PC-3 (cell line): ENCODE results near the gene ST7. TPM values are rescaled to one million over a fixed set of nuclear protein-coding genes. Genes with fewer than 3 reads are reported as not detected.

Source experiments
- ATAC-seq: fragments of 200-7000 bp; cut with Tn5 transposase; 2 replicates; pipeline ENCODE4 v1.9.1; 2020; ENCODE audit warnings: mild to moderate bottlenecking, moderate library complexity
- BruUV-seq: library from RNA; stranded (reverse); fragments of 400-500 nt; replicated peaks from 2 replicates; lab custom pipeline; 2021; lab: Mats Ljungman, UMichigan
- CTCF ChIA-PET: fragments of 300-600 bp; sonication (Branson Sonifier 250); formaldehyde crosslinking; loops from one replicate; lab custom pipeline; 2022; ENCODE audit warnings: antibody characterized with exemption; lab: Charles Lee
- POLR2A ChIA-PET: fragments of 300-600 bp; sonication (Branson Sonifier 250); formaldehyde crosslinking; loops from one replicate; lab custom pipeline; 2022; ENCODE audit warnings: antibody characterized with exemption; ENCODE audit not compliant: unreplicated experiment; lab: Charles Lee
- DNase-seq: peaks from one replicate; pipeline ENCODE4 v3.0.0-alpha.2; 2015
- H2AFZ ChIP-seq: fragments of 300-600 bp; sonication (generic); 2 replicates; pipeline ENCODE4 v1.6.0; 2016; ENCODE audit warnings: antibody characterized with exemption, low read length
- H3F3A ChIP-seq: fragments of 300-600 bp; sonication (generic); one replicate; pipeline ENCODE4 v1.6.0; 2017; ENCODE audit warnings: antibody characterized with exemption, low read length, control low read depth, mild to moderate bottlenecking; ENCODE audit not compliant: unreplicated experiment
- H3K27ac ChIP-seq: fragments of 300-600 bp; sonication (generic); 2 replicates; pipeline ENCODE4 v1.5.1; 2016; ENCODE audit warnings: mild to moderate bottlenecking, low read length
- H3K27me3 ChIP-seq: fragments of 300-600 bp; sonication (generic); 2 replicates; pipeline ENCODE4 v1.6.1; 2016; ENCODE audit warnings: low read length, mixed read lengths
- H3K36me3 ChIP-seq: fragments of 300-600 bp; sonication (generic); 2 replicates; pipeline ENCODE4 v1.6.1; 2016; ENCODE audit warnings: low read depth, mixed run types, low read length, mixed read lengths
- H3K4me1 ChIP-seq: fragments of 300-600 bp; sonication (generic); 2 replicates; pipeline ENCODE4 v1.5.1; 2016; ENCODE audit warnings: low read length; ENCODE audit not compliant: insufficient read depth
- H3K4me2 ChIP-seq: fragments of 300-600 bp; sonication (generic); 2 replicates; pipeline ENCODE4 v1.6.0; 2016; ENCODE audit warnings: low read length
- H3K4me3 ChIP-seq: fragments of 300-600 bp; sonication (generic); 2 replicates; pipeline ENCODE4 v1.5.1; 2016; ENCODE audit warnings: mild to moderate bottlenecking, low read length, mixed read lengths
- H3K79me2 ChIP-seq: fragments of 300-600 bp; sonication (generic); 2 replicates; pipeline ENCODE4 v1.6.1; 2017; ENCODE audit warnings: low read length, mixed read lengths
- H3K9ac ChIP-seq: fragments of 300-600 bp; sonication (generic); 2 replicates; pipeline ENCODE4 v1.6.0; 2016; ENCODE audit warnings: mild to moderate bottlenecking, low read length
- H3K9me2 ChIP-seq: fragments of 300-600 bp; sonication (generic); replicated peaks from 2 replicates; pipeline ENCODE4 v1.6.1; 2016; ENCODE audit warnings: mixed run types, low read length, mixed read lengths
- H3K9me3 ChIP-seq: fragments of 300-600 bp; sonication (generic); 2 replicates; pipeline ENCODE4 v1.6.1; 2016; ENCODE audit warnings: low read length, mixed read lengths
- H4K20me1 ChIP-seq: fragments of 300-600 bp; sonication (generic); 2 replicates; pipeline ENCODE4 v1.6.1; 2016; ENCODE audit warnings: low read length, mixed read lengths
- EZH2 ChIP-seq: fragments of 300-600 bp; sonication (generic); IDR thresholded peaks from one replicate; pipeline ENCODE4 v1.6.1; 2017; ENCODE audit warnings: antibody characterized with exemption, mild to moderate bottlenecking, low read length; ENCODE audit not compliant: unreplicated experiment
- EZH2phosphoT487 ChIP-seq: fragments of 300-600 bp; sonication (generic); IDR thresholded peaks from 2 replicates; pipeline ENCODE4 v1.6.1; 2018; ENCODE audit warnings: mild to moderate bottlenecking, antibody characterized with exemption, low read length, borderline replicate concordance
- intact Hi-C: fragments of 100-400 bp; cut with micrococcal nuclease; formaldehyde crosslinking; loops from 2 replicates; pipeline ENCODE4 v1.9.0; 2023
- total RNA-seq: library from RNA; depleted of rRNA; stranded (reverse); fragments of >200 nt; gene quantifications from 2 replicates; pipeline ENCODE4 v1.2.3, GENCODE V29; 2014
- TF ChIP-seq, protein P1 (sequence below): fragments of 300-600 bp; sonication (generic); conservative IDR thresholded peaks from 2 replicates; pipeline ENCODE4 v1.5.1; 2017; ENCODE audit warnings: antibody characterized with exemption, low read depth, mild to moderate bottlenecking, low read length

Gene ST7
- total RNA-seq, 1 experiment from 2014 or later = 19.7 TPM

DNA sequence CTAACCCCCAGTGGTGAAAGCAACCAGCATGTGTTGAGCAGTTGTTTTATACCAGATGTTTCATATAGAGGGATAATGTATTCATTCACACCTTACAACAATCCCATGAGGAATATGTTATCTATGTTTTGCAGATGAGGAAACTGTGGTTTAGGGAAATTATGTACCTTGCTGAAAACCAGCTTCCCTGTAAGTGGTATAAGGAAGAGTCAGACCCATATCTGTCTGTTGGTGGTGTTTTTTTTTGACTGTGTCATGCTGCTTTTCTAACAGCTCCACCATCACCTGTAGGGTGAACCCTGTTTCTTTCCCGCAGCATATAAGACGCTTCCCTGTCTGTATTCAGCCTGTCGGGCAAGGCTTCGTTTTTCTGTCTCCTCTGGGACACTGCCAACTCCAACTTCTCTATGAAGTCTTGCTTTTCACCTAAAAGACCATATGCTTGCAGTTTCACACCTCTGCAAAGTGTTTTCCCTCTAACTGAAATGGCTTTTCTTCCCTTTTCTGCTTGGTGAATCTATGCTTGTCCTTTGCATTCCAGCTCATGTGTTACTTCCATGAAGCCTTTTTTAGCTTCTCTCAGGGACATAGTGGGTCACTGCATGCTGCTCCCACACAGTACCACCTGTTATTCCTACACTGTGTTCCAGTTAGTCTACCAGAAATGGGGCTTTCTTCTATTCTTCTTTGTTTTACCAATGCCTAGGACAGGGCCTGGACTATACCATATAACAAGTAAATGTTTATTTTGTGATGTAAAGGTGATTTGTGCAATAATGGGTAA is 92.8 kb downstream of the ST7 start:
- Histone ChIP-seq H3K4me2 (no peak overlapping the region), H3K36me3 (no peaks in the 10 kb centered on the region), H3K9me3 (no peaks in the 10 kb centered on the region), H3K9ac (no peak overlapping the region), H2AFZ (no peak overlapping the region), H3K9me2 (no peaks in the 10 kb centered on the region), H3K27me3 (no peaks in the 10 kb centered on the region), H3K4me3 (no peak overlapping the region), H3F3A (no peaks in the 10 kb centered on the region), H3K4me1 (no peaks in the 10 kb centered on the region), H3K79me2 (no peaks in the 10 kb centered on the region), H4K20me1 (no peaks in the 10 kb centered on the region), H3K27ac (no peak overlapping the region)
- CTCF ChIA-PET = no interaction called here
- BruUV-seq = no TSS peak
- DNase-seq = no peak
- no peak for ATAC-seq
- TF ChIP-seq, protein P1, sequence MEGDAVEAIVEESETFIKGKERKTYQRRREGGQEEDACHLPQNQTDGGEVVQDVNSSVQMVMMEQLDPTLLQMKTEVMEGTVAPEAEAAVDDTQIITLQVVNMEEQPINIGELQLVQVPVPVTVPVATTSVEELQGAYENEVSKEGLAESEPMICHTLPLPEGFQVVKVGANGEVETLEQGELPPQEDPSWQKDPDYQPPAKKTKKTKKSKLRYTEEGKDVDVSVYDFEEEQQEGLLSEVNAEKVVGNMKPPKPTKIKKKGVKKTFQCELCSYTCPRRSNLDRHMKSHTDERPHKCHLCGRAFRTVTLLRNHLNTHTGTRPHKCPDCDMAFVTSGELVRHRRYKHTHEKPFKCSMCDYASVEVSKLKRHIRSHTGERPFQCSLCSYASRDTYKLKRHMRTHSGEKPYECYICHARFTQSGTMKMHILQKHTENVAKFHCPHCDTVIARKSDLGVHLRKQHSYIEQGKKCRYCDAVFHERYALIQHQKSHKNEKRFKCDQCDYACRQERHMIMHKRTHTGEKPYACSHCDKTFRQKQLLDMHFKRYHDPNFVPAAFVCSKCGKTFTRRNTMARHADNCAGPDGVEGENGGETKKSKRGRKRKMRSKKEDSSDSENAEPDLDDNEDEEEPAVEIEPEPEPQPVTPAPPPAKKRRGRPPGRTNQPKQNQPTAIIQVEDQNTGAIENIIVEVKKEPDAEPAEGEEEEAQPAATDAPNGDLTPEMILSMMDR = no peak
- TF ChIP-seq EZH2phosphoT487 (no peak), EZH2 (no peak)
- POLR2A ChIA-PET = no interaction called here
- intact Hi-C loops = no loop called here

DNA sequence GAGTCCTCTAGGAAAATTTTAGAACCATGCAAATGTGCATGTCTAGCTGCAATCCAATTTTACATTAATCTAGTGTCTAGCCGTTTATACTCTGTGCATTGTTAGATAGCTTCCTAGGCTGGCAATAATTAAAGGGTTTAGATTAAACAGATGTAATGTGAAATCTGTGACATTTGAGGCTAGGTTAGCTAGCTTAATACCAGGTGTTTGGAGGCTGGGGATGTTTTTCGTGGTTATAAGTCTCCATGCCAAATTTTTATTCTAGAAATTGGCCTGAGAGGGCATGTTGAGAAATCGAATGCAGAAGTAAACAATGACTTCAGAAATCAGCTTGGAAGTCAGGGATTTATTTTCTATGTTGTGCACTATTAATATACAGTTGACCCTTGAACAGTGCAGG is 94.2 kb downstream of the ST7 start:
- ChIA-PET POLR2A (no interaction called here), CTCF (no interaction called here)
- no peaks in the 10 kb centered on the region for H3K4me1 ChIP-seq
- intact Hi-C loops = no loop called here
- ATAC-seq (no peak), DNase-seq (no peak)
- H3K79me2 ChIP-seq = no peaks in the 10 kb centered on the region
- no peak overlapping the region for H3K27ac ChIP-seq
- no peak overlapping the region for H2AFZ ChIP-seq
- no peak overlapping the region for H3K9ac ChIP-seq
- H3K4me3 ChIP-seq = no peak overlapping the region
- no peaks in the 10 kb centered on the region for H3K27me3 ChIP-seq
- no peaks in the 10 kb centered on the region for H3K9me3 ChIP-seq
- TF ChIP-seq, protein P1 = no peak
- TF ChIP-seq EZH2phosphoT487 = no peak
- TF ChIP-seq EZH2 = no peak
- H3F3A ChIP-seq = no peaks in the 10 kb centered on the region
- H3K36me3 ChIP-seq = no peaks in the 10 kb centered on the region
- BruUV-seq = no TSS peak
- no peaks in the 10 kb centered on the region for H4K20me1 ChIP-seq
- no peaks in the 10 kb centered on the region for H3K9me2 ChIP-seq
- no peak overlapping the region for H3K4me2 ChIP-seq

DNA sequence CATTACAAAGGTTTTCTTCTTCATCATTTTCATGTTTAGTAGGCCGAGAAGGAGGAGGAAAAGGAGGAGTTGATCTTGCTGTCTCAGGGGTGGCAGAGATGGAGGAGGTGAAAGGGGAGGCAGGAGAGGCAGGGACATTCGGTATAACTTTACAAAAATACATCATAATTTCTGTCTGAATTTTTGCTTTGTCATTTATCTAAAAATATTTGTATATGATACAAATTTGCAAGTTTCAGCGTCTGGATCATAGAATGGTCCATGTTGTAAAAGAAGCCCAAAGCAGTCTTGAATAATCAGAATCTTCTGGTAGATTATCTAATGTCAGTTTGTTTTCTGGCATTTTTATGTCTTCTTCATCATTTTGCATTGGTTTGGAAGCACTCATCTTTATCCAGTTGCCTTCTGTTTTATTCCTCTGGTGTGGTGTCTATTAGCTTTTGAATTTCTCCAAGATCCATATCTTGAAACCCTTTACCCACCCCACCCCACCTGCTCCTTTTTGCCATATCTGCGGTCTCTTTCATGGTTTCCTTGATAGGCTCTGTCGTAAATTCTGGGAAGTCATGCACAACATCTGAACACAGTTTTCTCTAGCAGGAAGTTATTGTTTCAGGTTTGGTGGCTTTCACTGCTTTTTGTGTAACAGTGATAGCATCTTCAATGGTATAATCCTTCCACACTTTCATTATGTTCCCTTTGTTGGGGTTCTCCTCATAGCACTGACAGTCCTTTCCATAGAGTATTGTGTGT is 95.0 kb downstream of the ST7 start:
- Histone ChIP-seq H3K36me3 (no peaks in the 10 kb centered on the region), H4K20me1 (no peaks in the 10 kb centered on the region), H3F3A (no peaks in the 10 kb centered on the region), H3K4me2 (no peak overlapping the region), H3K79me2 (no peaks in the 10 kb centered on the region), H3K27me3 (no peaks in the 10 kb centered on the region), H2AFZ (no peak overlapping the region), H3K27ac (no peak overlapping the region), H3K9me2 (no peaks in the 10 kb centered on the region), H3K9ac (no peak overlapping the region), H3K9me3 (no peaks in the 10 kb centered on the region), H3K4me1 (no peaks in the 10 kb centered on the region), H3K4me3 (no peak overlapping the region)
- TF ChIP-seq EZH2 = no peak
- TF ChIP-seq, protein P1 = no peak
- TF ChIP-seq EZH2phosphoT487 = no peak
- ChIA-PET CTCF (no interaction called here), POLR2A (no interaction called here)
- no TSS peak for BruUV-seq
- ATAC-seq (no peak), DNase-seq (no peak)
- intact Hi-C loops = no loop called here
